ENCODE data around the gene AGK.

The AGK gene

DNA sequence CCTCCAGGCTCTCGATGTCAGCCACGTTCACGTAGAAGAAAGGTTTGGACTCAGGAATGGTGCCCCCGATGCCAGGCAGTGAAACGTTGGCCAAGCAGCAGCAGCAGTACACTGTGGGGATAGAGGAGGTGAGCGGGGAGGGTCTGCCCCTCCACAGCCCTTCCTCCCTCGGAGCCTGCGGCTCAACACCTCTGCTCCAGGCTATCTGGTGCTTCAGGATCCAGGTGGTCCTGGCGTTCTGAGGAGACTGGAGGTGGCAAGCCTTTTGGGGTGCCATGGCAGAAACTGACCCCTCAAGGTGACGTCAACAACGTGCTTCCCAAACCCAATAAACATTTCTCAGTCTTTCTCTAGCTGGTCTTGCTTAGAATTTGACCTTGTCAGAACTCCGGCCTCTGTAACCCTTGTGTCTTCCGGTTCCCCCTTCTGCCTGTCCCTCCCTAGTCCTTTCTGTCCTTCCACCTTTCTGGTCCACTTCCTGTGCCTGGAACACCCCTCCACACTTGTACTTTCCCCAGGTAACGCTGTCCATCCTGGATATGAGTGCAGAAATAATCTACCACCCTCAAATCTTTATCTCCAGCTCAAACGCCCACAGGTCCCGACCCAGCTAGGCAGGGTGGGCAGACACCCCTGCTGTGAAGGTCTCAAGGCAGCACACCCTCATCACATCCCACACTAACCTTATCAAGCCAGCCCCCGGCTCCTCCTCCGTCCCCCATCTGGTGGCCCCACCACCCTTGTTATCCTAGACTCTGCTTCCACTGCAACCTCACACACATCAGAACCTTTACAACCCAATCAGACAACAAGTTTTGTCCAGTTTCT, 114.2 kb downstream of the AGK start:
- DNase-seq (ENCODE audit: insufficient read length, low spot score) (no peak), FAIRE-seq (no peak)
- TF ChIP-seq, protein P1, sequence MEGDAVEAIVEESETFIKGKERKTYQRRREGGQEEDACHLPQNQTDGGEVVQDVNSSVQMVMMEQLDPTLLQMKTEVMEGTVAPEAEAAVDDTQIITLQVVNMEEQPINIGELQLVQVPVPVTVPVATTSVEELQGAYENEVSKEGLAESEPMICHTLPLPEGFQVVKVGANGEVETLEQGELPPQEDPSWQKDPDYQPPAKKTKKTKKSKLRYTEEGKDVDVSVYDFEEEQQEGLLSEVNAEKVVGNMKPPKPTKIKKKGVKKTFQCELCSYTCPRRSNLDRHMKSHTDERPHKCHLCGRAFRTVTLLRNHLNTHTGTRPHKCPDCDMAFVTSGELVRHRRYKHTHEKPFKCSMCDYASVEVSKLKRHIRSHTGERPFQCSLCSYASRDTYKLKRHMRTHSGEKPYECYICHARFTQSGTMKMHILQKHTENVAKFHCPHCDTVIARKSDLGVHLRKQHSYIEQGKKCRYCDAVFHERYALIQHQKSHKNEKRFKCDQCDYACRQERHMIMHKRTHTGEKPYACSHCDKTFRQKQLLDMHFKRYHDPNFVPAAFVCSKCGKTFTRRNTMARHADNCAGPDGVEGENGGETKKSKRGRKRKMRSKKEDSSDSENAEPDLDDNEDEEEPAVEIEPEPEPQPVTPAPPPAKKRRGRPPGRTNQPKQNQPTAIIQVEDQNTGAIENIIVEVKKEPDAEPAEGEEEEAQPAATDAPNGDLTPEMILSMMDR (IDR thresholded peaks at IDR 0.05; ENCODE audit: insufficient read depth, missing control alignments): no peak

- no peak for FAIRE-seq
- DNase-seq (ENCODE audit: insufficient read length, low spot score): no peak
- TF ChIP-seq, protein P1 (IDR thresholded peaks at IDR 0.05; ENCODE audit: insufficient read depth, missing control alignments): no peak
Observed at GRCh38 chr7:141666071-141666470, 114.9 kb downstream of the AGK start.

DNA sequence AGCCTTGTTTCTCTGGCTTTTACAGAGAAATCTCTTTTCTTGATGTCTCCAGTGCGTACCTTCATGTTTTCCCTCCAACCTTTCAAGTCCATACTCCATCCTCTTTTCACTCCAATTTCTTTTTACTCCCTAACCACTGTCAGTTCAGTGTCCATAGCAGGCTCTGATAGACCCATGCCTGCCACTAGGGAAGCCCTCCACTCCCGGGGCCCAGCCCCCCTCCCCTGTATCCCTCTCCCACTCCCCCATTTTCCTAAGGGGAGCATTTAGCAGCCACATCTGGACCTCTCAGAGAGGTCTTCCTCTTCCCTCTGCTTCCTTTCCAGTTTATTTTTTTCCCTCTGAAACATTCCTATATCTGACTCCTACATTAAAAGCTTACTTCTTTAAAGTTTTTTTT, 117.6 kb downstream of the AGK start:
- TF ChIP-seq, protein P1 (IDR thresholded peaks at IDR 0.05; ENCODE audit: insufficient read depth, missing control alignments): no peak
- DNase-seq (ENCODE audit: insufficient read length, low spot score) (no peak), FAIRE-seq (no peak)

DNA sequence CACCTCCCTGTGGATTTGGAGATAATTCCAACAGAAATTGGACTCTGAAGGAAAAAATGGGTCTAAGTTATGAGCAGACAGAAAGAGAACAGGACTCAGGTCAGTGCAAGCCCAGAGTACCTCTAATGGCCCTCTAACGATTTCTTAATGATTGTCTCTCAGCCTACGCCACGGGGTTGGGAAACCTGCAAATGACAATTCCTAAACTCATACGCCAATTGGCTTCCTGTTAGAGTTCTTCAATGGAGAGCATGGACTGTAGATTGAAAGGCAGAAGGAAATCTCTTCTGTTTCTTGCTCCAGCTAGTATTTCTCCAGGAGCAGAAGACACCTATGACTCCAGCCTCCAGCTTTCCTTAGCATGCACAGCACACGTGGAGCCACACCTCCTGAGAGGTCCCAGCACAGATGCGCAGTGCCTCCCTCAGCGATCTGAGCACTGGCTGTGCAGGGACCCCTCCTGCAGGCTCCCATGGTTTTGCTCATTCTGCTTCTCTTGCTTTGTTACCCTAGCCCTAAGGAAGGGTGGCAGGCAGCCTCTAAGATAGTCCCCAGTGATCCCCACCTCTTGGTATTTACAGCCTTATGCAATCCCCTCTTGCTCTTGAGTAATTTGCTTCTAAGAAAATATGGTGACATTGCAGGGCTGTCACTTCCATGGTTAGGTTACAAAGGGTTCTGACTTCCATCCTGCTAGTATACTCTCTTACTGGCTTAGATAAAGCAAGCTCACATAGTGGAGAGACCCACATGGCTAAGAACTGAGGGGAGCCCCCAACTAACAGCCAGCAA, 120.7 kb downstream of the AGK start:
- DNase-seq (ENCODE audit: insufficient read length, low spot score) (no peak), FAIRE-seq (no peak)
- TF ChIP-seq, protein P1 (IDR thresholded peaks at IDR 0.05; ENCODE audit: insufficient read depth, missing control alignments): no peak

DNA sequence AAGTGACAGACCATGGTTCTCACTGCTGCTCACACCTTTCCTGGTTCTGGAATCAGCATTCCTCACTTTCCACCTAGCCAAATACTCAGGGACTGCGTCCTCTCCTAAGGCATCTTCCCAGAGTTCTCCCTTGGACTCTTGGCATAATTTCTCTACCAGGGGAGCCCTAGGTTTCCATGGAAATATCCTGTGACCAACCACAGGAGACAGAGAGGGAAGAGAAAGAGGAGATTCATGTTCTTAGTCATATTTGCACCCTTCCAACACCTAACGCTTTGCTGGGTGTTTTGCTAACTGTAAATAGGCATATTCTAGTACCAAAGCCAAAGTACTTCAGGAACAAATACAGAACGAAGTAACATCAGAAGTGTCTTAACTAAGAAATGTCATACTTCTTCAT, 122.1 kb downstream of the AGK start:
- TF ChIP-seq, protein P1 (IDR thresholded peaks at IDR 0.05; ENCODE audit: insufficient read depth, missing control alignments): no peak
- DNase-seq (ENCODE audit: insufficient read length, low spot score): no peak
- no peak for FAIRE-seq

GRCh38 chr7:141674171-141674671, 123.0 kb downstream of the AGK start:
- DNase-seq (ENCODE audit: insufficient read length, low spot score): no peak

More at GRCh38 chr7:141674171-141674671, 123.0 kb downstream of the AGK start:
- TF ChIP-seq, protein P1 (IDR thresholded peaks at IDR 0.05; ENCODE audit: insufficient read depth, missing control alignments): no peak
- FAIRE-seq: no peak
